Caco-2 (cell line): ENCODE measurements around the gene CHRM2. TPM values are rescaled to one million over a fixed set of nuclear protein-coding genes. Genes with fewer than 3 reads are reported as not detected.
"Not testable (repeated sequence)": the region's sequence is repeated elsewhere in the genome, so short reads cannot be mapped to it uniquely, and the experiment has no call there.

Experiments
- Bru-seq: library from RNA; stranded (reverse); fragments of 400-500 nt; gene quantifications from one replicate; lab custom pipeline; 2021; lab: Mats Ljungman, UMichigan
- BruChase-seq, 2 experiments: library from RNA; stranded (reverse); fragments of 400-500 nt; gene quantifications; one replicate each; lab custom pipeline; 2021; lab: Mats Ljungman, UMichigan
- BruUV-seq: library from RNA; stranded (reverse); fragments of 400-500 nt; replicated peaks from 2 replicates; lab custom pipeline; 2021; lab: Mats Ljungman, UMichigan
- CTCF ChIA-PET: fragments of 300-600 bp; sonication (Branson Sonifier 250); formaldehyde crosslinking; loops from one replicate; lab custom pipeline; 2022; ENCODE audit warnings: antibody characterized with exemption; lab: Charles Lee
- POLR2A ChIA-PET: fragments of 300-600 bp; sonication (Branson Sonifier 250); formaldehyde crosslinking; loops from one replicate; lab custom pipeline; 2022; ENCODE audit warnings: antibody characterized with exemption; lab: Charles Lee
- DNase-seq, 2 experiments: peaks; one replicate each; pipeline versions ENCODE4 v3.0.0 to v3.0.0-alpha.2; 2020 to 2022
- H3K27me3 ChIP-seq: replicated peaks from 2 replicates; pipeline ENCODE4 v1.6.0; 2011; ENCODE audit warnings: low read length; ENCODE audit not compliant: control insufficient read depth, insufficient read depth
- H3K36me3 ChIP-seq: 2 replicates; pipeline ENCODE4 v1.5.1; 2011; ENCODE audit warnings: low read length; ENCODE audit not compliant: control insufficient read depth, insufficient read depth
- H3K4me1 ChIP-seq: fragments of 250-450 bp; sonication (Bioruptor Pico); 2 replicates; pipeline ENCODE4 v1.5.1; 2020; ENCODE audit warnings: mild to moderate bottlenecking
- H3K4me3 ChIP-seq: 2 replicates; pipeline ENCODE4 v1.5.1; 2011; ENCODE audit warnings: low read depth, mild to moderate bottlenecking, control low read depth, low read length
- H3K9me3 ChIP-seq: fragments of 250-450 bp; sonication (Bioruptor Pico); 2 replicates; pipeline ENCODE4 v1.5.1; 2020; ENCODE audit warnings: mild to moderate bottlenecking, moderate library complexity
- H3K27ac Mint-ChIP-seq: one replicate; pipeline ENCODE4 v1.8.0; 2022; ENCODE audit warnings: mixed read lengths; ENCODE audit not compliant: unreplicated experiment
- H3K27me3 Mint-ChIP-seq: one replicate; pipeline ENCODE4 v1.8.0; 2022; ENCODE audit warnings: mixed read lengths; ENCODE audit not compliant: insufficient read depth, unreplicated experiment
- H3K36me3 Mint-ChIP-seq: one replicate; pipeline ENCODE4 v1.8.0; 2022; ENCODE audit warnings: mild to moderate bottlenecking, mixed read lengths; ENCODE audit not compliant: insufficient read depth, unreplicated experiment
- H3K4me1 Mint-ChIP-seq: one replicate; pipeline ENCODE4 v1.8.0; 2022; ENCODE audit warnings: low read depth, mixed read lengths; ENCODE audit not compliant: unreplicated experiment
- H3K4me3 Mint-ChIP-seq: one replicate; pipeline ENCODE4 v1.8.0; 2022; ENCODE audit warnings: mild to moderate bottlenecking, moderate library complexity, mixed read lengths; ENCODE audit not compliant: unreplicated experiment
- H3K9me3 Mint-ChIP-seq: one replicate; pipeline ENCODE4 v1.8.0; 2022; ENCODE audit warnings: mixed read lengths; ENCODE audit not compliant: unreplicated experiment
- intact Hi-C: fragments of 100-400 bp; cut with micrococcal nuclease; formaldehyde crosslinking; loops from one replicate; pipeline ENCODE4 v1.10.0; 2022; ENCODE audit not compliant: unreplicated experiment
- long read RNA-seq: library from polyadenylated mRNA; stranded (forward); transcript quantifications from one replicate; pipeline ENCODE4 v2.0.0, GENCODE V29; 2022
- total RNA-seq: library from RNA; stranded (reverse); gene quantifications from 2 replicates; pipeline ENCODE4 v1.2.3, GENCODE V29; 2022
- TF ChIP-seq, protein P1 (sequence below), 2 experiments: fragments of 200-600 bp in 1 of 2; IDR thresholded peaks; 1 replicate in 1 of 2; 2 replicates in 1 of 2; pipeline versions ENCODE4 v1.5.1 to v1.8.0; 2011 to 2022; ENCODE audit warnings: antibody characterized with exemption in 1 of 2, control low read depth in 1 of 2, inconsistent platforms in 1 of 2, low read depth in 1 of 2, low read length in 1 of 2, mild to moderate bottlenecking in 1 of 2, moderate library complexity in 1 of 2; ENCODE audit not compliant: insufficient read depth in 1 of 2, severe bottlenecking in 1 of 2, unreplicated experiment in 1 of 2

The CHRM2 gene
- not detected in 2 replicates for total RNA-seq
- Bru-seq, nascent RNA: not detected
- percentile 0 among the genes with signal in this experiment for BruChase-seq, experiment 1, labeled RNA remaining after a 2-hour chase
- BruChase-seq, experiment 2, labeled RNA remaining after a 6-hour chase: percentile 0 among the genes with signal in this experiment
- long read RNA-seq: 0 reads

DNA sequence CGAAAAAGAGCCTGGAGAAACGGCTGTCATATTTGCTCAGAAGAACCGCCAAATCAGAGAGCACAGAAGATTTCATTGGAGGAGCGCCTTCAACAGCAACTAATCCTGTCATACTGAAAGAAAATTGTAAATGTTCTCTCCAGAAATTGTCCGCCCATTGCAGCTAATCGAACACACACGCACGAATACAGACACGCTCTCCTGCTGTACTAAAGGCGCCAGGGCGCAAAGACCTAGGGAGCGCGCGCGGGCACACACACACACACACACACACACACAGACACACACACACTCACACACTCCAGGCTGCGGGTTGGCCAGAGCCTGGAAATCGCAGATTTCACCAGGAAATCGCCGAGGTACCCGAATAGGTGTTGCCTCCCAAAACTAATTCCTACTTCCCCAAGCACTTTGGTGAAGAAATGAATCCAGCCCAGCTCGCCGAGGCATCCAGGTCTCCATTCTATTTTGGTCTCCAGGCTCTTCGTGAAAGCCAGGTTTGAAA, at the start of gene CHRM2:
CHRM2 (plus strand) TSS at position 157 of the 505 bp plus-strand sequence. CDS start 146,214 bp downstream, outside the sequence.
- no peaks in the 10 kb centered on the region for H3K9me3 ChIP-seq
- TF ChIP-seq, protein P1, sequence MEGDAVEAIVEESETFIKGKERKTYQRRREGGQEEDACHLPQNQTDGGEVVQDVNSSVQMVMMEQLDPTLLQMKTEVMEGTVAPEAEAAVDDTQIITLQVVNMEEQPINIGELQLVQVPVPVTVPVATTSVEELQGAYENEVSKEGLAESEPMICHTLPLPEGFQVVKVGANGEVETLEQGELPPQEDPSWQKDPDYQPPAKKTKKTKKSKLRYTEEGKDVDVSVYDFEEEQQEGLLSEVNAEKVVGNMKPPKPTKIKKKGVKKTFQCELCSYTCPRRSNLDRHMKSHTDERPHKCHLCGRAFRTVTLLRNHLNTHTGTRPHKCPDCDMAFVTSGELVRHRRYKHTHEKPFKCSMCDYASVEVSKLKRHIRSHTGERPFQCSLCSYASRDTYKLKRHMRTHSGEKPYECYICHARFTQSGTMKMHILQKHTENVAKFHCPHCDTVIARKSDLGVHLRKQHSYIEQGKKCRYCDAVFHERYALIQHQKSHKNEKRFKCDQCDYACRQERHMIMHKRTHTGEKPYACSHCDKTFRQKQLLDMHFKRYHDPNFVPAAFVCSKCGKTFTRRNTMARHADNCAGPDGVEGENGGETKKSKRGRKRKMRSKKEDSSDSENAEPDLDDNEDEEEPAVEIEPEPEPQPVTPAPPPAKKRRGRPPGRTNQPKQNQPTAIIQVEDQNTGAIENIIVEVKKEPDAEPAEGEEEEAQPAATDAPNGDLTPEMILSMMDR (IDR thresholded peaks at IDR 0.05; ENCODE audit: insufficient read depth in 1 of 2, low read depth in 1 of 2, low read length in 1 of 2, severe bottlenecking in 1 of 2, unreplicated experiment in 1 of 2): no peak
- H3K27me3 ChIP-seq: no peaks in the 10 kb centered on the region
- Mint-ChIP-seq H3K4me1 (no peaks in the 10 kb centered on the region), H3K9me3 (no peaks in the 10 kb centered on the region), H3K27me3 (no peaks in the 10 kb centered on the region), H3K4me3 (no peak within 1 kb of the TSS), H3K36me3 (no peaks in the 10 kb centered on the region), H3K27ac (no peak within 1 kb of the TSS)
- H3K4me3 ChIP-seq: no peak within 1 kb of the TSS
- no TSS peak for BruUV-seq
- CTCF ChIA-PET: no interaction called here
- intact Hi-C loops: no loop called here
- no peak for DNase-seq
- H3K36me3 ChIP-seq: no peaks in the 10 kb centered on the region
- POLR2A ChIA-PET: no interaction called here
- no peaks in the 10 kb centered on the region for H3K4me1 ChIP-seq

DNA sequence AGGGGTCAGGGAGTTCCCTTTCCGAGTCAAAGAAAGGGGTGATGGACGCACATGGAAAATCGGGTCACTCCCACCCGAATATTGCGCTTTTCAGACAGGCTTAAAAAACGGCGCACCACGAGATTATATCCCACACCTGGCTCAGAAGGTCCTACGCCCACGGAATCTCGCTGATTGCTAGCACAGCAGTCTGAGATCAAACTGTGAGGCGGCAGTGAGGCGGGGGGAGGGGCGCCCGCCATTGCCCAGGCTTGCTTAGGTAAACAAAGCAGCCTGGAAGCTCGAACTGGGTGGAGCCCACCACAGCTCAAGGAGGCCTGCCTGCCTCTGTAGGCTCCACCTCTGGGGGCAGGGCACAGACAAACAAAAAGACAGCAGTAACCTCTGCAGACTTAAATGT, 37.1 kb upstream of the CHRM2 start:
- H3K9me3 ChIP-seq, BruUV-seq, H3K27ac Mint-ChIP-seq, H3K27me3 ChIP-seq, H3K36me3 Mint-ChIP-seq, H3K4me1 ChIP-seq, H3K27me3 Mint-ChIP-seq, intact Hi-C loops, H3K36me3 ChIP-seq, H3K4me1 Mint-ChIP-seq, DNase-seq, H3K9me3 Mint-ChIP-seq, POLR2A ChIA-PET, CTCF ChIA-PET, H3K4me3 ChIP-seq: not testable (repeated sequence)
- H3K4me3 Mint-ChIP-seq: peak overlapping the region; percentile 61

DNA sequence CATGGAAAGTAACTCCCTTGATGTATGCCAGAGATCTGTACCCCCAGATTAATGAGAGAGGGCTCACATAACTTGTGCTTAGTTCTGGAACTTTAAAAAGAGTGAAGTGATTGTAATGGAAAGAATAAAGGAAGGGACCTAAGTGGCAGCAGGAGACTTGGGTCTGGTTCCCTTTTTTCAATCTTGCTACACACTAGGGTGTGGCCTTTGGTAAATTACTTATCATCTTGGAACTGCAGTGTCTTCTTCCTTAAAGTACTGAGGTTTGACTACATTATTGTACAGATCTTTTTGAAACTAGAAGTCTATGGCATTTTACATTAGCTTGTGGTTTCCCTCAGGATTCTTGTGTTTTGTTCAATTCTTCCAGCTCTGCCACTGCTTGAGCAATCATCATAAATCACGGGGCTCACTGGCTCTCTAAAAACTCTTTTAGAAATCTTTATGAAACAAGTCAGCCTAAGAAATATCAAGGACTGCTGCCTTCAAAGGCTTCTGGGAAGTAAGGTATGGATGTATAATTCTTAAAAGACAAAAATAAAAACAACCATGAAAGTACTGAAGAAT, 22.5 kb upstream of the CHRM2 start:
- Mint-ChIP-seq H3K4me3 (no peak overlapping the region), H3K9me3 (no peaks in the 10 kb centered on the region), H3K27ac (no peak overlapping the region), H3K27me3 (peaks cover 9% of the 10 kb centered on the region), H3K4me1 (no peaks in the 10 kb centered on the region), H3K36me3 (no peaks in the 10 kb centered on the region)
- no TSS peak for BruUV-seq
- no peaks in the 10 kb centered on the region for H3K4me1 ChIP-seq
- TF ChIP-seq, protein P1 (IDR thresholded peaks at IDR 0.05; ENCODE audit: insufficient read depth in 1 of 2, low read depth in 1 of 2, low read length in 1 of 2, severe bottlenecking in 1 of 2, unreplicated experiment in 1 of 2): no peak
- ChIA-PET POLR2A (no interaction called here), CTCF (no interaction called here)
- no peaks in the 10 kb centered on the region for H3K9me3 ChIP-seq
- H3K4me3 ChIP-seq: no peak overlapping the region
- H3K27me3 ChIP-seq: no peaks in the 10 kb centered on the region
- no peaks in the 10 kb centered on the region for H3K36me3 ChIP-seq
- intact Hi-C loops: no loop called here
- no peak for DNase-seq
